Right ventricle myocardium superior (tissue), 1 donor: ENCODE data around the gene HEATR5B. TPM values are rescaled to one million over a fixed set of nuclear protein-coding genes. Genes with fewer than 3 reads are reported as not detected.

ENCODE experiments used
- ATAC-seq: fragments of 200-7000 bp; cut with Tn5 transposase; one replicate; pipeline ENCODE4 v1.9.1; 2020; ENCODE audit warnings: mild to moderate bottlenecking; ENCODE audit not compliant: poor library complexity
- DNase-seq: peaks from one replicate; pipeline ENCODE4 v3.0.0-alpha.2; 2020
- intact Hi-C: fragments of 100-400 bp; cut with DNase I; formaldehyde crosslinking; loops from one replicate; pipeline ENCODE4 v1.11.2; 2022
- total RNA-seq: library from RNA; stranded (reverse); fragmentation: NEBNext Ultra II Directional; extraction: Animal tissue kit (Norgen Biotek cat#: 25700); gene quantifications from one replicate; pipeline ENCODE4 v1.2.1, GENCODE V29; 2021
- donor health status: DM: no; HTN: yes; CAD: no; lungs with severe emphysema.

The HEATR5B gene
- total RNA-seq, 1 donor from 2014 or later: 27.7 TPM

DNA sequence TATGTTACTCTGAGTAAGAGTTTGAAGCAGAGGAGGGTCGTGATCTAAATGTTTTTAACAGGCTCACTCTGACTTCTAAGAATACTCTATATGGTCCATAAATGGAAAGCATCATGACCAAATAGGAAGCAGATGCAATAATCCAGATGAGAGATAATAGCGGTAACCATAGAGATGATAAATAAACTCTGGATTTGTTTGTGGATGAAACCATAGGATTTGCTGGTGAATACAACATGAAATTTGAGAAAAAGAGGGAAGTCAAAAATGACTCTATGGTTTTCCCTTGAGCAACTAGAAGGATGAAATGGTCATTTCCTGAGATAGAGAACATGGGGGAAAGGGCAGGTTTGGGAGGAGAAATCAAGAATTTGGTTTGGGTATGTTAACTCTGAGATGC lies 3.9 kb downstream of the HEATR5B start:
- DNase-seq: no peak
- ATAC-seq: no peak
- intact Hi-C loops: no loop called here

DNA sequence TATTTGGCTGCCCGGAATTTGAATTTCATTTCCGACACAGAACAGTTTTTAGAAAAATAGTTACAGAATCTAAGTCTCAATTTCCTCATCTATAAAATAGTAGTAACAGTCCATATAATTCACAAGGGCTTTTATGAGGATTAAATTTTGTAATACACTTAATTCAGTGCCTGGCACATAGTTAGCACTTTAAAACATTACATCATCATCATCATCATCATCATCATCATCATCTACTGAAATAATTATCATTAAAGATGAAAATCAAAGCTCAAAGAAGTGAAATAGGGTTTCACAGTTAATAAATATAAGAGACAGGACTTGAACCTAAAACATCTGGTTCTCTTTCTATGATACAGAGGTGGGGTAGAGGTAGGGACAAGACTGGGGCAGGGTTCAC lies 13.2 kb downstream of the HEATR5B start:
- no peak for ATAC-seq
- no peak for DNase-seq
- intact Hi-C loops: no loop called here

DNA sequence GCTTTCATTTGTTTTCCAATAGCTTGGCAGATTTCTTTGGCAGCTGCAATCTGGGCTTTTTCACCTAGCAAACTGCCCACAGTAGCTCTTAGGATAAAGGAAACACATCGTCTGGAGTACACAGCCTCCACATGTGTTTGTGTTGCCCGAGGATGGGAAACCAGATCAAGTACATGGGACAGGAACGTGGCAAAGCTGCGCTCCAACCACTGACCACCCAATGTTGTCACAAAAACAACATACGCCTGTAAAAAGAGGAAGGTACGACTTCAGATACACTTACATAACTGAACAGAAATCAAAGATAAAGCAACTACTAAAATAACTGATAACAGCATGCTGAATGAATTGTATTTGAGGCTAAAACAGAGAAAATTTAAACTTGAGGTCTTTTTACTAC lies 15.5 kb downstream of the HEATR5B start:
- ATAC-seq (no peak), DNase-seq (no peak)
- intact Hi-C loops: loop anchor here (10.0 kb wide), 1 partner anchor 74 kb away; no protein-coding TSS in a partner anchor

DNA sequence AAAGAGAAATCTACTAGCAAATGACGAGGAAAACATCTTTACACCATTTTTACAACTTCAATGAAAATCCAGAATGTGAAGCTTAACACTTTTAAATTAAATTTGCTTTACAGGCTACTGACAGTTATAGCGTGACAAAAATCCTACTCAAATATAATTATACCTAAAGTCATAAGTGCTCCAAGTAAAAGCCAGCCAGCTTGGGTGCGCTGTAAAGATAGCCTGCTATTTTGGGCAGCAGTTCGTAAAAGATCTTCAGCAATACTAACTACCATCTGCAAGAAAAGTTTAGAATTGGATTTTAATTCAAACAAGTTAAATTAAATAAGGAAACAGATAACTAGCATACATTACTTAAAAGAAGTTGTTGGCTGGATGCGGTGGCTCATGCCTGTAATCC lies 22.4 kb downstream of the HEATR5B start:
- ATAC-seq: peak; percentile 69
- no peak for DNase-seq
- intact Hi-C loops: loop anchor here (10.0 kb wide), 1 partner anchor 67 kb away; no protein-coding TSS in a partner anchor

DNA sequence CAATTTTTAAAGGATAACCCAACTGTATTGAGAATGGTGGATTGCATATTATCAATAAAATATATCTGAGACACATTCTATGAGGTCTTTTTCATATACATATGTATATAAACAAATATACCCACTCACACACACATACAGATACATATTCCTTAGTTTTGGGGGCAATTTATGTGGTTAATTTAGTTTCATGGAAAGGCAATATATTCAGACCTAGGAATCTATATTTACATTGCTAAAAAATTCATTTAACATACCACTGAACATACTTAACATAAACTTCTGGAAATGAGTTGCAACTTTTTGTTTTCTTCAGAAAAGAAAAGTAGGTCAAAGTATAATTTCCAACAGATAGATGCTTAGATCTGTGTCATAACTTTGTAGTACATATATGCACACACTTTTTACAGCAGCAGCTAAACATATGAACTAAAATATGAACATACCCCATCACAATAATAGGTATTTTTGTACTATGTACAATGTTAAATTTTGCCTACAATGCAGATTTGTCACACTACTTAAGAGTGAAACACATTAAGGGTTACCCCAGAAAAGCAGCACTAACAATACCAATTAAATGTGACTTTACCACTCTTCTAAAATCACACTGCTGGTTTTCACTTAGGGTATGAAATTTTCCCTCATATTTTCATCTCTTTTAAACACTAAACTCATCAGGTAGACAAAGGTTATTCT lies 23.0 kb downstream of the HEATR5B start:
- DNase-seq: no peak
- ATAC-seq: no peak
- intact Hi-C loops: loop anchor here (10.0 kb wide), 1 partner anchor 66 kb away; no protein-coding TSS in a partner anchor

DNA sequence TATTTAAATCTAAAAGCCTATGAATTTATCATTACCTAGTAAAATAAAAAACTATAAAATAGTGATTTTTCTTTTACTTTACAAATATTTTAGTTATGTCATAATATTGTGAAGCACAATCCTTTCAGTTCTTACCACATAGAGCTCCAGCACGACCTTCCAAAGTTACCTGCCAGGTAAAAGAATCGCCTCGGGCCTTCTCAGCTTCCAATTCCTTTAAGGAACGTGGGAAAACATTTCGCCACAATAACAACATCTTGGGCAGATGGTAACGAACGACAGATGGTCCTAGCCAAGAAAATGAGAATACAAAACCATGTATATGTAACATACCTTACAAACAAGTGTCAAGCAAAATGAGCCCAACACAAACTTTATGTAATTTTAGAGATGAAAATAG lies 23.7 kb downstream of the HEATR5B start:
- no peak for ATAC-seq
- intact Hi-C loops: loop anchor here (10.0 kb wide), 1 partner anchor 66 kb away; no protein-coding TSS in a partner anchor

DNA sequence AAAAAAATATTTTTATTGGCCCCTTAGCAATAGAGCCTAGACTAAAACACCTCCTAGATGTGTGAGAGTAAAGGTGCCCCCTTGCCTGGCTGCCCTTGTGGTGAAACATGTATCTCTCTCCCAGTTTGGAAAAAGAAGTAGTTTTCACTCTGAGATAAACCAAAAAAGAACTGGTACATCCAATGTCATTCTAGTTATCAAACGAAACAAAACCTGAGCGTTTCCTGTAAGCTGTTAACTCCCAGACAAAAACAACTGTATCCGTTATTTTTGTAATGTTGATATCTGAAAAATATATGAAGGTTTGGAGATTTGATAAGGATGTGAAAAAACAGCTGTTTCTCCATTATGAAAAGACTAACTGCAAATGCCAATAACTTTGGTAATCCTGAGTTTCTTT lies 24.3 kb downstream of the HEATR5B start:
- DNase-seq: no peak
- intact Hi-C loops: loop anchor here (10.0 kb wide), 1 partner anchor 65 kb away; no protein-coding TSS in a partner anchor
- ATAC-seq: no peak

More for the DNA sequence above, 23.7 kb downstream of the HEATR5B start:
- no peak for DNase-seq

DNA sequence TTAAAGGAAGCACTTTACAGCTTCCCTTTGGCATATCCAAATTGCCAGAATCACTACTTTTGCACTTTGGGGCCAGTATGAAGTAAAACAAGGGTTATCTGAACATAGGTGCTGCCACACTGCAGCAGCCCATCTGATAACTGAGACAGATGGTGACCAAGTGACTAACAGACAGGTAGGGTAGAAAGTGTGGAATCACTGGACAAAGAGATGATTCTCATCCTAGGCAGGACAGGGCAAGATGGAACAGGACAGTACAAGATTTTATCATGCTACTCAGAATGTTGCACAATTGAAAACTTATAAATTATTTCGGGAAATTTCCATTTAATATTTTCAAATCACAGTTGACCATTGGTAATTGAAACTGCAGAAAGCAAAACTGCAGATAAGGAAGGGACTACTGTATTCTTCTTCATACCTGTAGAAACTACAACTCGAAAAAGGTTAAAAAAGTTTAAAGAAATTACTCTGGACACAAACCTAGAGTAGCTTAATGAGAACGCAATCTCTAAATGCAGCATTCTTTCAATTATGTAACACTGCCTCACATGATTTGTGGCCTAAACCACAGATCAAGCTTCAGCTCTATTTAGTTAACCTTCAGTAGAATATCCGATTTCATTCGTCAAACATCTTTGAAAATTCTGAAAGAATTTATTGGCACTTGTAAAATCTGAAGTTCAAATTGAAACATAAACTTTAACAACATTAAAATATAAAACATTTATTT lies 31.4 kb downstream of the HEATR5B start:
- ATAC-seq (no peak), DNase-seq (no peak)
- intact Hi-C loops: no loop called here

DNA sequence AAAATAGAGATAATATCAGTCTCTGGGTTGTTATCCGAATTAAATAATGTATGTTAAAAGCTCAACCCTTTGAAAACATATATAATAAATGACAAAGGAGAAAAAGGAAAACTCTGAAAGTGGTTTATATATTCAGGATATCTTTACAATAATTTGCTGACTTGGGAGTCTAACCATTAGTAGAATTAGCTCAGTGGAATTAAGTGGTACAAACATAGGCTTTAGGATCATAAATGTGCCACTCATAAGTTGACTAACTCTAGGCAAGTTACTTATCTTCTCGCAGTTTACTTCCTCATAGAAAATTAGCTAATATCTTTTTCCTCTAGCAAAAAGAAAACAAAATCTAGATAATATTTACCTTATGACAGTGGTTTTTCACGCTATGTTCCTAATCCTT lies 44.6 kb downstream of the HEATR5B start:
- DNase-seq (no peak), ATAC-seq (no peak)
- intact Hi-C loops: no loop called here

DNA sequence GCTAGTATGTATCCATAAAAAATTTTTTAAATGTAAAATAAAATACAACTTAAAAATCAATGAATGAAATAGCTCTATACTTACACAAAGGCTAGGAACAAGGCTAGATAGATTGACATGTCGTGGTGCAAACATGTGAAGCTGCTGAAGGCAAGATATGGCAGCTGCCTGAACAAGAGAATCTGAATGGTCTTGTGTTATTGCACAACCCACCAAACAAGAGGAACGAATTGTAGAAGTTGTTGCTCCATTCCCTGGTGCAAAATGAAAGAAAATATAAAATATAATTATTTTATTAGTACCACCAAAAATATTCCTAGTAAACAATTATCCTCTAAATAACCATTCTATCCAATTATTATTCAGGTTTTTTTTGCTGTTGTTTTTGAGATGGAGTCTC lies 46.4 kb downstream of the HEATR5B start:
- no peak for DNase-seq
- intact Hi-C loops: no loop called here
- ATAC-seq: no peak

DNA sequence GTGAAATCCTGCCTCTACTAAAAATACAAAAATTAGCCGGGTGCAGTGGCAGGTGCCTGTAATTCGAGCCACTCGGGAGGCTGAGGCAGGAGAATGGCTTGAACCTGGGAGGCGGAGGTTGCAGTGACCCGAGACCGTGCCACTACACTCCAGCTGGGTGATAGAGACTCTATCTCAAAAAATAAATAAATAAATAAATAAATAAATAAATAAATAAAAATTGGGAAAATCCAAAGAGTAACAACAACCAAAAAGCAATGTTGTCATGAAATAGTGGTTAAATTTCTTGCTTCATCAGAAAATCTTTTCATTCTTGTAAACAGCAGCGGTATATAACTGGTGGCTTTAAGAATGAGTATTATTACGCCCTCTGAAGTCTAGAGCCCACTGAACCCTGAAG lies 54.4 kb downstream of the HEATR5B start:
- intact Hi-C loops: no loop called here
- DNase-seq (no peak), ATAC-seq (no peak)

DNA sequence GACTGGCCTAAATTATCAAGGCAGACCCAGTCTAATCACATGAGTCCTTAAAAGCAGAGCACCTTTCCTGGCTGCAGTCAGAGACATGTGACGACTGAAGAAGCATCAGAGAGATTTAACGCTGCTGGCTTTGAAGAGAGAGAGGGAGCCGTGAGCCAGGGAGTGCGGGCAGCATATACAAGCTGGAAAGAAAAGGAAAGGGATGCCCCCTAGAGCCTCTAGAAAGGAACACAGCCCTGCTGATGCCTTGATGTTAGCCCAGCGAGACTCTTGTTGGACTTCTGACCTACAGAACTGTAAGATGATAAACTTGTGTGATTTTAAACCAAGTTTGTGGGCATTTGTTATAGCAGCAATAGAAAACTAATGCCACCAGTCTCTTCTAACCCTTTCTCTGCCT lies 58.1 kb downstream of the HEATR5B start:
- intact Hi-C loops: no loop called here
- ATAC-seq (no peak), DNase-seq (no peak)

DNA sequence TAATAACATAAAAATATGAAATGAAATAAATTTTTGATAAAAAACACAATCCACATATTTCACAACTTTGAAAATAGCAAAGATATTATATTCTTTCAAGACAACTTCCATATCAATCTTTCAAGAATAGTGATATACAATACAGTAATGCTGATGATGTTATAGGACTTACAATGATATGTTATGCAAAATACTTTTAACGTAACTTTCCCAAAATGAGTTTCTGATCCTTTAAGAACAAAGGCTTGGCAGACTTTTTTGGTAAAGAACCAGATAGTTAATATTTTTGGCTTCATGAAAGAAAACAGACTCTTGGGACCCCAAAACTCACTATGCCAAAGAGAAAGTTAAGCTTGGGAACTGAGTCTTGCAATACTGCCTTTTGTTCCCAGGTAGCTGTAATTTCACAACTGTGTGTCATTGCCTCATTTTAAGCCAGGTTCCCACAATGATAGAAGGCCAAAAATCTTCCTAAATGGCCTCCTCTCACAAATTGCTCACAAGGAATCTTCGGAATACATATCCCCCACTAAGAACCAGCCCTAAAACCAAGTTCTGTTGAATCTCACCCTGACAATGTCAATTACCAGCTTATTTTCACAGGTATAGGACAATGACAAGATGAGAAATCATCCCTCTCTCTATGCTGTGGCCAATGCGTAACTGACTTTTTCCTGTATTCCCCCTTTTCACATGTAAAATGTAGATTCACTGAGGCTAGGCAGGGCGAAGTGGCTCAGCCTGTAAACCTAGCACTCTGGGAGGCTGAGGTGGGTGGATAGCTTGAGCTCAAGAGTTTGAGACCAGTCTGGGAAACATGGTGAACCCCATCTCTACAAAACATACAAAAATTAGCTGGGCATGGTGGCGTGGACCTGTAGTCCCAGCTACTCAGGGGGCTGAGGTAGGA lies 63.0 kb downstream of the HEATR5B start:
- ATAC-seq: no peak
- intact Hi-C loops: no loop called here
- no peak for DNase-seq

DNA sequence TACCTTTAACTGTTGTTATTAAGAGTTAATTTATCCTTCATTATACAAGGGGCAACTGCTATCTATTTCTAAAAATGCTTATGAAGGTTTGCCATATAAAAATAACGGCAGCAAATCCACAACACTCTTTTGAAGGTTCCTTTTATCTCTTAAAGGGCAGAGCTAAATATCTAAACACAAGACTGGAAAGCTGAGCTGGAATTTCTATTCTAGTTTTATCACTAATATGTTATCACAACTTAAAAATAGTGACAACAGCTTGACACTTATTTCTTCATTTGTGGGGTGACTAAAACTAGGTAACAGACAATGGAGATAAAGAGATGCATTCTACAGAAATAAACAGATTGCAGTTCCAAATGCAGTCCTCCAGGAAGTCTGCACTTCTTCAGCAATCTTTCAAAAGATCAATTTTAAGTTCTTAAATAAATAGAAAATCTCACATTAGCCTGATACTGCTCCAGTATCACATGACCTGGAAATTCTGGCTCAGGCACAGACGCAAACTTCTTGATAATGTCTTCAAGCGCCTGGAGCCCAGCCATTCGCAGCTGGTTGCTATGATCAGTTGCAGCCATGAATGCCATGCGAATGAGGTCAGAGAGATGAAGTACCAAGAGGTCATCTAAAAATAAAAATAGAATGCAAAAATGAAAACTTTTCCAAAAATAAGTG lies 63.8 kb downstream of the HEATR5B start:
- DNase-seq (peak; percentile 89), ATAC-seq (peak; percentile 91)
- intact Hi-C loops: no loop called here

DNA sequence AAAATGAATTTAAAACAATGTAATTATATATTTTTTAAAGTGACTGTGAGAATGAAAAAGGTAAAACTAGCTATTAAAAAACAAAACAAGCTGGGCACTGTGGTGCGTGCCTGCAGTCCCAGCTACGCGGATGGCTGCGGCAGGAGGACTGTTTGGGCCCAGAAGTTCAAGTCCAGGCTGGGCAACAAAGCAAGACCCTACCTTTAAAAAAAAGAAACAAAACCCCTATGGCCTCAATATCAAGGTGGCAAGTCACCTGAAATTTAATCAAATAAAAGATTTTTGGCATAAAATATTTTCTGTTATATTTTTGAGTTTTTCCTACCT lies 70.9 kb downstream of the HEATR5B start:
- intact Hi-C loops: no loop called here
- no peak for DNase-seq

DNA sequence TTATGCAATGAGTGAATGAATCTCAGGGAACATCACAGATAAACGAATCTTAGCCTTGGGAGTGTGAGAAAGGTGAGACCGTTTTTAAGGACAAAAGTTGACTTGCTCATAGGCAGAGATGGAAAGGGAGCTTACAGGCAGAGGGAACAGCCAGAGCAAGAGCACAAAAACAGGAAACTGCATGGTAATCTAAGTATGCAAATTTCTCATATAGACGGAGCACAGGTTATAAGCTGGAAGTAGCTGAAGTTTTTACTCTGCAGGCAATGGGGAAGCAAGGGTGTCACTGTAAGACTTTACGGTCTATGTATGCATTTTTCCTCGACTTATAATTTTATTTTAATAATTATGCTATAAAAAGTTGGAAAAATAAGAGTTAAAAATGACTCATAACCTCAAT lies 73.0 kb downstream of the HEATR5B start:
- ATAC-seq: no peak
- DNase-seq: no peak
- intact Hi-C loops: no loop called here

More for the DNA sequence above, 70.9 kb downstream of the HEATR5B start:
- ATAC-seq: no peak

DNA sequence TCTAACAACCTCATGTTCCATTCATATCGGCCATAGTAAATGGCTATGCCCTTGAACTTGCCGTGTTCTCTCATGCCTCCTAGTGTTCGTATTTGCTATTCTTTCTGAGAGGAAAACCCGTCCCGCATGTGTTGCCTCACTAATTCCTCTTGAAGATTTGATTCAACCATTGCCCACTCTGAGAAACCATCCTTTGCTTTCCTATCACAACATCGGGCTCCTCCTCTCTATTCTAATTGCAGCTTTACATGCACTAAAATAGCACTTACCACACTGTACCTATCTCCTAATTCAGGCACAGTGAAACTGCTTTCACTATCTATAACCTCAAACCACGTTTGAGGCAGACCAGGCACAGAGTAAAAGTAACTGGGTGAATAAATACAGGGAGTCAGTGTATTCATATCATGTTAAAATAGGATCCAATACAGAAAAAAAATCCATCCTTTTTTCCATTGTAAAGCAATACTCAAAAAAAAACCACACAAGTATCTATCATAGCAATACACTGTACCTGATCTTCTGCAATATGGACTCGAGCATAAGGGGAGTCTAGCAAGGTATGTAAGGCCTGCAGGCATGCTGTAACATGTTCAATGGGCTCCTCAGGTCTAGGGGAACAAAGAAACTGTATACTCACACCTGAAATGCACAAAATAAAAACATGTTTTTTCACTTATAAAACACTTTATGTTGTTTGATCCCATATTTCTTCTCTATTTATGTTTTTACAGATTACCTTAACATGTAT lies 78.9 kb downstream of the HEATR5B start:
- intact Hi-C loops: no loop called here
- DNase-seq (no peak), ATAC-seq (peak; percentile 79)

DNA sequence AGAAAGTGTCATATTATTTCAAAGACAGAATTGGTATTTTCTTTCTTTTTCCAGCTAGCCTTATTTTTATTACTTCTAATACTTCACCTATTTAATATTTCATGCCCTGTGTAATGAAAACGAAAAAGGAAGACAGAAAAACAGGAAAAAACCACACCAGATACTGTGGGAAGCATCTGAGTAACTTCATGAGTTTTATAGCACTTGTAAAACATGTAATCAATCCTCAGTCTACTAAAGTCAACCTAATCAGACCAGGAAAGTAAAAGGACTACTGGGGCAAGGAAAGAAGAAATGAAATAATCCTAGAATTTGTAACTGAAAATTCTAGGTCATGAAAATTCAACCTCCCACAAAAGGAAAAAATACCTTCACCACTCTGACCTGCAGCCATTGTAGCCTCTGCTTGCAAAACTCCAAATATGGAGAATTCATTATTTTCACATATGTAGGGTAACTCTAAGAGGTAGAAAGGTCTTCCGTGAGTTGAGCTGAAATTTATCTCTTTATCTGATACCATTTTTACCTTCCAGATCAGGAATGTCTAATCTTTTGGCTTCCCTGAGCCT lies 83.1 kb downstream of the HEATR5B start:
- DNase-seq (no peak), ATAC-seq (no peak)
- intact Hi-C loops: no loop called here
